Activated T-cell treated with anti-CD3 and anti-CD28 coated beads for 24 hours (primary cell): ENCODE data around the gene PRPF19.

Experiments
- DNase-seq: peaks from one replicate; pipeline ENCODE4 v3.0.0-alpha.2; 2020; ENCODE audit warnings: low read depth

PRPF19 gene

DNA sequence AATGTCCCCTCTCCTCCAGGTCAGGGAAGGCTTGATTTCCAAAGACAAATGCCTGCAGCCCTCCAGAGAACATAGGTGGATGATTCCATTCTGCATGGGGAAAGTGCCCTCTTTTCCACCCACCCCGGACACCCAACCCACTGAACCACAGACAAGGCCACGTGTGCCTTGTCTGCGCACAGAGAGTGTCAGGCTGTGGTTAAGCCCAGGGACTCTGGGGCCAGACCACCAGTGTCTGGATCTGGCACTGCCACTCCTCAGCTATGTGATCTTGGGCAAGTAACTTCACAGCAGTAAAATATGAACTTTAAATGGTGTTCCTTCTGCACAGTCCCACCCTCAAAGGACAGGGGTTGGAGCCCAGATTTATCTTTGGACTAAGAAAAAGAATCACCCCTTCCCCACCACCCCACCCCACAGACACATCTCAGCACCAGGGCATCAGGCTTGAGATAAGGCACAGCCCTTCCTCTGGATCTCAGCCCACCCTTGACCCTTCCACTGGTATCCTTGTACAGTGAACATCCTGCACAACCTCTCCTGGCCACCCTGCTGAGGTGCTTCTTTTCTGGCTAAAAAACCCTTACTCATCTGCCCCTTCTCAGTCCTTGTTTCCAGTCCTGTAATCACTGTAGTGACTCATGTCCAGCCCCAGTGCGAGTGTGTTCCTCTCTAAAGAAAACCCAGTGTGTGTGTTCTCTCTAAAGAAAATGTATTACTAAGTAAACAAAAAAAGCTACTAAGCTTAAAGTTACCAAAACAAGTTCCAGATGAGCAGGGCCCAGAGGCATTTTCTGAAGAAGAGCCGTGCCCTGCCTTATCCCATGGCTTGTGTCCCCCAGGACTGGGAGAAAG is 48.8 kb downstream of the PRPF19 start:
- no peak for DNase-seq

DNA sequence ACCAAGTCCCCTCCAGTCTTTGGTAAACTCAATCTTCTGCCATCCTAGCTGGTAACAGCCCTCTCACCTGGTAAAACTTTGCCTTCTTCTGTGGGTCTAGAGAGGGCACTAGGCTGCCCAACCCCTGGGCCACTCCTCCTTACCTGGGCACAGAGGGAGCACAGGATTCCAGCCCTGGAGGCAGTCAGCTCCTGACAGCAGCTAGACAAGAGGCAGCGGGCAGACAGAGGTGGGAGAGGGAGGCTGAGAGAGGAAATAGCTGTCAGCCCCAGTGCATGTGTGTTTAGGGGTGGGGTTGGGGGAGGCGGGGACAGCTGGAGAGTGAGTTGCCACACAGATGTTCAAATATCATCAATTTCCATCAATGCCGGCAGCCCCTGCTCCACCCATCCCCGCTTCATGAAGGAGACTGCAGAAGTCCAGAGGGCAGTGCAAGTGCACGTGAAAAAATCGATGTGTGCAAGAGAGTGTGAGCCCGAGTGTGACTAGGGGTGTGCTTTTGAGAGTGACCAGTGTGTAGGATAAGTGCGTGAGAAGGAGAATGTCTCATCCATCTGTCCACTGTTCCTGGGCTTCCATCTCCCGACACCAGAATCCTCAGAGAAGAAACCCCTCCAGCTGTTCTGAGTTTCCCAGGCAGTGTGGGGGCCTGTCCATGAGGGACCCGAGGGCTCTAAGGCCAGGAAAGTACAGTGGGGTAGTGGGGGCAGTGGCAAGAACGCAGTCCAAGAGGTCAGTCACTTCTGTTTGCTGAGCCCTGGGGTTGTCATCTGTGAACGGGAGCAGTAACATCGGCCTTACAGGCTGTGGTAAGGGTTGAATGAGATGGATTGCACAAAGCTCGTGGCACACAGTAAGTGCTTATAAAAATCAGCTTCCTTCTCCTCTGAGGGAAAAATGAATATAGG is 50.4 kb downstream of the PRPF19 start, which contains the start of gene PTGDR2:
TSS of gene PTGDR2 (minus strand) at position 225 of the 908 bp plus-strand sequence. CDS start 2,228 bp downstream, outside the sequence.
- no peak for DNase-seq

DNA sequence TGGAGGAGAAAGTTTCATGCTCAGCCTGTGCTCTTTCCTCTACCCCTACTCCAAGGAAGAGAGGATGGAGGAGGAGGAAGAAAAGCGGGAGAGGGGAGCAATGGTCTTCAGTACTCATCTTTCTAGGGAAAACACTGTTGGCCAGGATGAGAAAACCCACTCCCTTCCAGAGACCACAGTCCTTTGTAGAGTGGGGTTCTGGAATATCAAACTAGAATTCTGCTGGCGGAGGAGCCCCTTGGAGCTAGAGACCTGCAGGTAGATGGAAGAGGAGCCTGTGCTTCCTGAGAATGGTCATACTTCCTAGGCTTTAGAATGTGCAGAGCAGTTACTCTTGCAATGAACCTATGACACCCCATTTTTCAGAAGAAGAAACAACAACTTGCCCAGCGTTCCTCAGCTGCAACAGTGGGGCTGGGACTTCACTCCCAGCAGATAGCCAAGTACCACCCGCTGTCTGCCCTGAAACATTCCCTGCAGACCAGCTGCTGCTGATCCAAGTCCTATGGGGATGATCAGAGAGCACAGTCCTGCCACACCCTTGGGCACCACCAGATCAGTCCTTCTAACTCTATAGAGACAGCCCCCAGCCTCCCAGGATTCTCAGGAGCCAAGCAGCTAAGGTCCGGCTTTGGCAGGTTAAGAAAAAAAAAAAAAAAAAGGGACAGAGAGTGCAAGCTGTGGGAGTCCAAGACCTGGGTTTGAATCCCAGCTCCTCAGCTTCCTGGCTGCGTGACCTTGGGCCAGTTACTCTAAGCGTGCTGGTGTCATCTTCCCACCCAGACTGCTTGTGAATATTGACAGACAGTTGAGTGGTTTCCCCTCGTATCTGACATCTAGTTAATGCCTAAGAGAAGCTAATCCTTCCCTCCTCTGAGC is 51.3 kb downstream of the PRPF19 start:
- no peak for DNase-seq

DNA sequence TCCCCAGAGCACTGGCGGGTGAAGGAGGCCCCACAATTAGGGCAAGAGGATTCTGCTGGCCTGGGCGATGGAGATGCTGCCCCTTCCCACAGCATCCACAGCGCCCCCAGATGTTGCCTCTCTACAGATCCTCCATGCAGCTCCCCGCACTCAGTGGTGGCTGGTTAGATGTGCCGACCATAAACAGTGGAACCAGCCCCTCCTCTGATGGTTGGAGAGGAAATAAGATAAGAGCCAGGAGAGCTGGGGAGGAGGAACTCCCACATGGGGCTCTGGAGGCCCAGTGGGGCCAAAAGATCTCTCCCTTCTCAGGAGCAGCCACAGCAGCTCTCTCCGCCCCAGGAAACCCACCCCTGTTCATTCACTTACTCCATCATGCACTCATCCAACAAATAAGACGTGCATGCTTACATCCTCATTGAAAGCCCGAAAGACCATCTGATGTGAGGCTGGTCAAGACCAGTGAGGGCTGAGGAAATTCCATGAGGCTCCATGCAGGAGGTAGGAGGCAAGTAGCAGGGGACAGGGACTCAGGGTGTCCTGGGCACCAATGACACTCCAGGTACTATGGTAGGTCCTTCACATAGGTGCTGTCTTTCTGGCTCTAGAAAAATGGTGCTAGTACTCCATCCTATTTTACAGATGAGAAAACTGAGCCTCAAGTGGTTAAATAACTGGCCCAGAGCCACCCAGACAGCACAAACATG is 52.1 kb downstream of the PRPF19 start:
- DNase-seq, result no peak

DNA sequence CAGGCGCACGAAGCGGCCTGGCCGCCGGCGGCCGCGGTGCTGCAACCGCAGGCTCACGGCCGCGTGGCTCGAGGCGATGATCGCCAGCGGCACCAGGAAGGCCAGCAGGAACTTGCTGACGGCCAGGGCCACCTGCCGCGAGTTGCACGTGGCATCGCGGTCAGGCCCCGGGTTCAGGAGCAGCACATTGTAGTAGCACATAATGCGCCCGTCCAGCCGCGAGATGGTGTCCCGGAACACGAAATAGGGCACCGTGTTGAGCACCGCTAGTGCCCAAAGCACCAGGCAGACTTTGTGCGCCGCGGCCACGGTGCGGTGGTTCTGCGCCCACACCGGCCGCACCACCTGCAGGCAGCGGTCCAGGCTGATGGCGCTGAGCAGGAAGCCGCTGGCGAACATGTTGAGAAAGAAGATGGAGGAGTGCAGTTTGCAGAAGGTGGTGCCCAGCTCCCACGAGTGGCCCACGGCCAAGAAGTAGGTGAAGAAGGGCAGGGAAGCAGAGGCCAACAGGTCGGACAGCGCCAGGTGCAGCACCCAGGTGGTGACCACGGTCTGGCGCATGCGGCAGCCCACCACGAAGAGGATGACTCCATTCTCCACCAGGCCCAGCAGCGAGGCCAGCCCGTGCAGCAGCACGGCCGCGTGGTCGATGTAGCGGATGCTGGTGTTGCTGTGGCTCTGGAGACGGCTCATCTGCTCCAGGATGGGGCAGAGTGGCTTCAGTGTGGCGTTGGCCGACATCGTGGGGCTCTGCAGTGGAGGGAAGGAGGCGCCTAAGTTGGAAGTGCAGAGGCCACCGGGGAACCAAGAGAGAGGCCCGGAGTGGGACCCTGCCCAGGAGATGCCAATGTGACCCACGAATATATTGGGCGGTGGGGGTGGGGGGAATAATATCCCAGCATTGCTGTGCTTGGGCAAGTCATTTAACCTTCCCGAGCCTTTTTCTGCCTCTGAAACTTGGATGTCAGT is 53.1 kb downstream of the PRPF19 start:
- no peak for DNase-seq

DNA sequence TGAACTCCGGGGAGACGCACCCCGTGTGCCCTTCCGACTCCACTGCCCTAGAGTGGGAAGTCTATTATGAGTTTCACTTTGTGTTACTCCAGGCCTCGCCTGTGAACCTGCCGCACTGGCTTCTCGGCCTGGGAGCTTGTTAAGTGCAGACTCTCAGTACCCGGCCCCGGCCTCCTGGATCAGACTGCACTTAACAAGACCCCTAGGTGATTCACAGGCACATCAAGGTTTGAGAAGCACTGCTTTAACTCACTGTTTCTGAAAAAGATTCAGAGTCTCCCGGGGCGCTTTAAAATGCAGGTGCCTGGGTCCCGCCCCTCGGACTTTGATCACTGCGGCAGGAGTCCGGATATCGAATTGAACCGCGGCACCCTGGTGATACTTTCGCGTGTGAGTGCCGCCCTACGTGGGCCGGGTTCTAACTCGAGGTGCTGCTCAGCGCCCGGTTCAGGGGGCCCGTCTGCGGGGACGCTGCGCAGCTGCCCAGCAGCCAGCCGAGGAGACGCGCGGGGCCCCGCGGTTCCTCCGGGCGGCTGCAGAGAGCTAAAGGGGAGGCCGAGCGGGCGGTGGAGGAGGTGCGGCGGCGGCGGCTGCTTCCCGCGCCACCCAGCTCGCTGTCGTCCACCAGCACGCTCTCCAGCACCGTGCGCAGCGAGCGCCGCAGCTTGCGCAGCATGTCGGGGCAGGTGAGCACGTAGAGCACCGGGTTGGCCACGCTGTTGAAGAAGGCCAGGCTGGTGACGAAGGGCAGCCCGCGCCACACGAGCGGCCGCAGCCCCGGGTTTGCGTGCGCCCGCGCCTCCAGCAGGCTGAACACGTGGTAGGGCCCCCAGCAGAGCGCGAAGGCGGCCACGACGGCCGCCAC is 54.0 kb downstream of the PRPF19 start:
- DNase-seq, result no peak

DNA sequence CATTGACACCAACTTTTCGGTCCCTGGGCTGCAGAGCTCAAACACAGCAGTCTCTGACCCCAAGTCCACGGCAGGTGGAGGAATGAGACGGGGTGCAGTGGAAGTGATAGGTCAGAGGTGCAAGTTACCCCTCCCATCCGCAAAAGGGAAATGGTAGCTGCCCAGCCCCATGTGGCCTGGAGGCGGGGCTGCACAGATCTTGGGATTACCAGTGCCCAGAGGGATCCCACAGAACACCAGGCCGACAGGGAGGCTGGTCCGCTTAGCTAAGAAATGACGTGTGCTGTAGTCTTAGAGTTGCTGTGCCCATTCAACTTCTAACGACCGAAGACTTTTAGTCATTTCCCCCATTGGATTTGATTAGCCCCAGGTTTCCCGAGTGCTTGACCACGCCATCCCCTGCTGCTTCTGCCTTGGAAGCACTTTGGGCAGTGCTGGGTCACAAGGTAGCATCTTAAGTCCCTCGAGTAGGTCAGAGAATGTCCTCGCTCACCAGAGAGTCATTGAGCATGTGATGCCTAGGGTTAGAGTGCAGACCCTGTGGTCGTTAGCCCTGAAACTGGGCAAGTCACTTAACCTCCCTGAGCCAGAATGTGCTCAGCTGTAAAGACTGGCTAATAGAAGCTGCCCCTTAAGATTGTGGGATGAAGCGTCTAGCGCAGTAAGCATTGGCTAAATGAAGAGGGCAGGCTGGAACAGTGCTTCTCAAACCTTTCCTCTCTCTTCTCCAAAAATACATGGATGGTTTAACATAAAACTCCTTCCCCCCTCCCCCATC is 54.9 kb downstream of the PRPF19 start:
- DNase-seq, result no peak

DNA sequence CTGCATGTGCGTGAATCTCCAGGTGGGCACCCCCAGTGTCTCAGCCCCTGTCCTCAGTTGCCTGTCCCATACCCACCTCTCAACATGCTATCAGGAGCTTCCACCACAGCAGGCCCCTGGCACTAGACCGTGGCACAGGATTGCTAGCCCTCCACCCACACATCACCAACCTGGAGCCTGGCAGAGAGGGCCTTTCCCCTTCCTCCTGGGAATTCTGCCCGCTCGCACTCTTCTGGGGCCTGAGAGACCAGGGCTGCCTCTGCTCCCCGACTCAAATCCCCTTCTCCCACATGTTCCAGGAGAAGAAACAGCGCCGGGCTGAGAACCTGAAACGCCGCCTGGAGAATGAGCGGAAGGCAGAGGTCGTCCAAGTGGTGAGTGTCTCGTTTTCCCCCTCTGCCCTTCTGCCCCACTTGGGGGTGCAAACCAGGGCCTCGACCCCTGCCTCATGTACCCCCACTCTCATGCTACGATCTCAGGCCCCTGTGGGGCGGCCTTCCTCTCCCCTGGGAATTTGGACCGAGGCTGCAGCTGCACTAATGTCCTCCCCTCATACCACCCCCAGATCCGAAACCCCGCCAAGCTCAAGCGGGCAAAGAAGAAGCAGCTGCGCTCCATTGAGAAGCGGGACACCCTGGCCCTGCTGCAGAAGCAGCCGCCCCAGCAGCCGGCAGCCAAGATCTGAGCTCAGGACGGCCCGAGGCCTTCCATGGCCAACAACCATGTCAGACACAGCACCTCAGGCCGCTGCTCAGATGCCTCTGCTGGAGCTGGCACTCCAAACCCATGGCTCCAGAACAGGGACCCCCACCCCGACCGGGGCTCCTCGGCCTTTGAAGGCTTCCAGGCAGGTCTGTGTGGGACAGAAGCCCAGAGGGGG is 56.5 kb downstream of the PRPF19 start:
- DNase-seq, result no peak

DNA sequence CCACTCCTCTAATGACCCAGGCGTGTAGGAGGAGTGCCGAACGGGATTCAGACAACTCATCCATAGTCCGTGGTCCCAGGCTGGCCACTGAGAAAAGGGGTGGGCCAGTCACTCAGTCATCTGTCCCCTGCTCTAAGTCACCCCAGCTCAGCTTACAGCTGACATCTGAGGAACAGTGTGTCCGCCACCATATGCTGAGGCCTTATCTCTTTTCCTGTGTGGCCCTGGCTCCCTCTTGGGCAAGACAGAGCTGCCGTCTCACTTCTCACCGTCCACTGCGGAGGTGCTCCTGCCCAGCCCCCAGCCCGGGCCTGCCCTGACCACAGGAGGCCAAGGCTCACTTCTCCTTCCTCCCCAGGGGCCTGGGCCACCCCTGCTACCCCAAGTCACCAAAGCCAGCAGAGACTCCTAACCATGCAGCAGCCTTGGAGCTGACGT is 57.7 kb downstream of the PRPF19 start:
- no peak for DNase-seq

DNA sequence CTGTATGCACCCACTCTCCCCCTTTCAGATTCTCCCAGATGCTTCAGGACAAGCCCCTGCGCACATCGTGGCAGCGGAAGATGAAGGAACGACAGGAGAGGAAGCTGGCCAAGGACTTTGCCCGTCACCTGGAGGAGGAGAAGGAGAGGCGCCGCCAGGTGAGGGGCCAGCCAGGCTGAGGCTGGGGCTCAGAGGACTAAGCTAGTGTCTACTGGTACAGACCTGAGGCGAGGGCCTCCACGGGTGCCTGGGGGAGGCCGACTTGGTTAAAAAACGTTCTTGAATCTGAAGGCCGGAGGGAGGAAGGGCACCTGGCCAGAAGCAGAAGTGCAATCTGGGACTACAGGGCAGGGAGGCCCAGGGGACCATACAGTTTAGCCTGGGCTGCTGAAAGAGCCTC is 58.5 kb downstream of the PRPF19 start:
- DNase-seq, result no peak

DNA sequence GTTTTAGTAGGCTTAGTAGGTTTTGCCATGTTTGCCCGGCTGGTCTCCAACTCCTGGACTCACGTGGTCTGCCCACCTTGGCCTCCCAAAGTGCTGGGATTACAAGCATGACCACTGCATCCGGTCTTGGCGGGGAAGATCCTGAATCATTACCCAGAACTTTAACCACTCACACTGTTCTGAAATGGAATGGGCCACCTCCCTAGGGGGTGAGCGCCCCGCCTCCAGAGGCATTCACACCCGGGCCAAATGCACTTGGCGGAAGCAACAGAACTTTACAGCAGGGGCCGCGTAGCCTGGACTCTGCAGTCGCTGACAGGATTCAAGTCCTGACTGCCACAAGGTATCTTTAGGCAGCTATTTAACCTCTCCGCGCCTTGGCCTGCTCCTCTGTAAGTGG is 59.1 kb downstream of the PRPF19 start:
- DNase-seq, result no peak

DNA sequence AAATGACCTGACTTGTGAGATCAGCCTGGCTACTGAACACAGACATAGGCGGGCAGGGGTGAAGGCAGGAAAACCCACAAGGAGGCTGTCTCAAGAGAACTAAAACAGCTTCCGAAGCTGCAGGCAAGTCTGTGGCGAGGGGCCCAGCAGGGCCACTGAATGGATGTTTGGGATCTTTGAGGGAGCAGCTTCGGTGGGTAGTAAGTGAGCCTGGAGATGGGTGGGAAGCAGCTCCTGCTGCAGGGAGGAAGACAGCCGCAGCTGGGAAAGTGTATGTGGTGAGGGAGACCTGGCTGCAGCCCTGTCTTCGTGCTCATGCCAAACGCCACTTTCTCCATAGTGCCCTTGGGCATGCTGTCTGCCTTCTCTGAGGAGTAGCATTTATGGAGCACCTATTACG is 61.0 kb downstream of the PRPF19 start:
- DNase-seq, result no peak

DNA sequence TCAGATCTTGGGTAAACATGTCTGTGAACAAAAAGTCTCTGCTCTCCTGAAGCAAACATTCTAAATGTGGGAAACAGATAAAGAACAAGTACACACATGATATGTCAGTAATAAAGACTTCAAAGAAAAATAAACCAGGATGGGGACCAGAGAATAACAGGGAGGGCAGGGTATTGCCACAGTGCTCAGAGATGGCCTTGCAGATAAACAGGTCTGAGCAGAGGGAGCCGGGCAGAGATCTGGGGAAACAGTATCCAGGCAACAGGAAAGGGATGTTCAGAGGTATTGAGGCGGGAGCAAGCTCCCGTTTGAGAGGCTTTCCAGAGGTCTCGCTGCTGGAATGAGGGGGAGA is 61.5 kb downstream of the PRPF19 start:
- no peak for DNase-seq

DNA sequence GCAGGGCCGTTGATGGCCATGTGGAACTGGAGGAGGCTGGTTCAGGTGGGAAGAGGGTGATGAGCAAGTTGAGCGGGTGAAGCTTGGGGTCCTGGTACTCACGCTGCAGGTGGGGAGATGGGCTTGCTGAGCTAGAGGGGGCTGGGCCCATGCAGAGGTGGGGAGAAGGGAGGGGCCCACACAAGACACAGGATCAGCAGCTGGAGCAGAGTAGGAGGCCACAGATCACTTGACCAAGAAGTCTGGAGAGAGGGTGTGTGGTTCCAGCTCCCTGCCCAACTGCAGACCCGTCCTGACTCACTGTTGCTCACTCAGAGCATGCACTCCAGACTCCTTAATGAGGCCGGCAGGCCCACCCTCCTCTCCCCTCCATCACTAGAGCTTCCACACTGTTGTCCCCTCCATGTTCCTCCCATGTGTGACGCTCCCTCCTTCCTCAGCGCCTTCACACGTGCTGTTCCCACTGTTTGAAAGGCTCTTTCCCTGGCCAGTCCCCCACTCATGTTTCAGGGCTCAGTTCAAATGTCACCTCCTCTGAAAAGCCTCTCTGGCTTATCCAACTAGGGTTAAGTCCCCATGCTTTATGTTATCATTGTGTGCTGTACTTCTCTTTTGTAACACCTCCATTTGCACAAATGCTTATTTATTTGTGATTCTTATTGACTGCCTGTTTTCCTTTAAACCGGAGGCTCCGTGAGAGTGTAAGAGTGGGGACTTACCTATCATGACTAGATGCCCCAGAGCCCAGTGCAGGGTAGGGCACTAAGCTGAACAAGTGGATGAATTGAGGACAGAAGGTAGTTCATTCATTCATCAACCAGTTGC is 62.1 kb downstream of the PRPF19 start:
- DNase-seq, result no peak

DNA sequence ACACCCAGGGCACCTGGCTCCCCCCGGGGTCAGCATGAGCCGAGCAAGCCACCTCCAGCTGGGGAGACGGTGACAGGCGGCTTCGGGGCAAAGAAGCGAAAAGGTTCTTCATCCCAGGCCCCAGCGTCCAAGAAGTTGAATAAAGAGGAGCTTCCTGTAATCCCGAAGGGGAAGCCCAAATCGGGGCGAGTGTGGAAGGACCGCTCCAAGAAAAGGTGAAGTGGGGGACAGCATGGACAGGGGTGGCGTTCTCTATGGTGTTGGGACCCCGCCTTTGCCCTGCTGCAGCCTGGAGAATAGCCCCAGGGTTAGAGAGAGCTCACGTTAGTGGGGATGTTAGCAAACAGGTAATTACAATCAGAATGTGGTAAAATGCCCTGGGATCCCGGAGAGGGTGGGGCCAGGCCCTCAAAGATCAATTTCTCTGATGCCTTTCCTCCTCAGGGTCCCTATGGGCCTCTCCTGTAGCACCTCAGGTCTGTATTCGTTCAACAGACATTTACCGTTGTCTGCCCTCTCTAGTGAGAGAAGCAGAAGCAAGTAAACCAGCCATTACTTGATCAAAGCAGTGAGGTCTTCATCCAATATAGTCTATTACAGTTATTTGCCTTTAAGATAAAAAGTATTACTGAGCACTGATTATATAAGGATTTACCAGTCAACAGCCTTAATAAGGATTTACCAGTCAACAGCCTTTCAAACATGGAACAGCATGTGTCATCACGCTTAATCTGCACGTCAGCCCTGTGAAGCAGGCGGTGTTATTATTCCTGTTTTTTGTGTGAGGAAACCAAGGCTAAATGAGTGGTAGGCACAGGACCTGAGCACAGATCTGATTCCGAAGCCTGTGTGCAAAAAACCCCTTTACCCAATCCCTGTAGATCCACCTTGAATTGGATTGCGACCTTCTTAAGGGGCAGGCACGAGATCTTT is 63.5 kb downstream of the PRPF19 start:
- no peak for DNase-seq
